Mesenteric fat pad (tissue), 1 donor: ENCODE measurements around the gene C5orf63. TPM values are rescaled to one million over a fixed set of nuclear protein-coding genes. Genes with fewer than 3 reads are reported as not detected.
A peak's percentile ranks its signal among the peaks of the same experiment; 100 is the strongest.
"Not testable (repeated sequence)": the region's sequence is repeated elsewhere in the genome, so short reads cannot be mapped to it uniquely, and the experiment has no call there.

ENCODE experiments used
- DNase-seq: peaks from one replicate; pipeline ENCODE4 v3.0.0-alpha.2; 2020; ENCODE audit warnings: low spot score
- total RNA-seq: library from RNA; stranded (reverse); fragmentation: NEBNext Ultra II Directional; extraction: Animal tissue kit (Norgen Biotek cat#: 25700); gene quantifications from one replicate; pipeline ENCODE4 v1.2.1, GENCODE V29; 2021
- donor health status: DM: yes; HTN: yes; CAD: no.

C5orf63 gene
- total RNA-seq, 1 donor from 2014 or later, result 5.4 TPM

DNA sequence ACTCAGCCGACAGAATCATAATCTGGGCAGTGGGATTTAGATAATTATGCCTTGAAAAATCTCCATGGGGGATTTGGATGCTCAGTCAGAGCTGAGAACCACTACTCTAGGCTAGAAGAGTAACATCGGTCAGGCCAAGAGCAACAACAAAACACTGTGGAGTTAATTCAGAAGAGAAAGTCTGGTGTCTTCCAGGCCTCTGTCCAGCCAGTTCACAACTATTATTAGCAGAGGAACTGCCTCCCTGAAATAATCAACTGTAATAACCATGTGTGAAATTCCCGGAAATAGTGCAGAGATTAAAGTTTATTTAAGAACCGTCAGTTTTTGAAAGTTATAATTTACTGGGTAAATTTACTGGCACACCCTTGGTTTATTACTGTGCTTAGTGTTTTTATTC, 34.8 kb downstream of the C5orf63 start:
- no peak for DNase-seq

DNA sequence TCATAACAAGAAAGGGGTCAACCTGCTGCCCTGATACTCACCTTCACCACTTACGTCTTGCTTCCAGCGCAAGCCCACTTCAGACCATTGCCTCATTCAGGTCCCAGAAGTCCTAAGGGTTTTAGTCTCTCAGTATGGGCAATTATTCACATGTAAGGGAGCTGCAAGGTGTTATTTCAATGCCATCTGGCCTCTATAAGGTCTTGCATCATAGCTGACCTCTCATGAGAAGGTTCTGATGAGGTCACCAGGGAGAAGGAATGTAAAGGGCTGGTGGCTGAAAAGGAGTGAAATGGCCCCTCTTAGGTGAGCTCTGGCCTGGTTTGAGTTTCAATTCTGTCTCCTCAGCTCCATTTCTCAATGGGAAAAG, 41.5 kb downstream of the C5orf63 start:
- no peak for DNase-seq

DNA sequence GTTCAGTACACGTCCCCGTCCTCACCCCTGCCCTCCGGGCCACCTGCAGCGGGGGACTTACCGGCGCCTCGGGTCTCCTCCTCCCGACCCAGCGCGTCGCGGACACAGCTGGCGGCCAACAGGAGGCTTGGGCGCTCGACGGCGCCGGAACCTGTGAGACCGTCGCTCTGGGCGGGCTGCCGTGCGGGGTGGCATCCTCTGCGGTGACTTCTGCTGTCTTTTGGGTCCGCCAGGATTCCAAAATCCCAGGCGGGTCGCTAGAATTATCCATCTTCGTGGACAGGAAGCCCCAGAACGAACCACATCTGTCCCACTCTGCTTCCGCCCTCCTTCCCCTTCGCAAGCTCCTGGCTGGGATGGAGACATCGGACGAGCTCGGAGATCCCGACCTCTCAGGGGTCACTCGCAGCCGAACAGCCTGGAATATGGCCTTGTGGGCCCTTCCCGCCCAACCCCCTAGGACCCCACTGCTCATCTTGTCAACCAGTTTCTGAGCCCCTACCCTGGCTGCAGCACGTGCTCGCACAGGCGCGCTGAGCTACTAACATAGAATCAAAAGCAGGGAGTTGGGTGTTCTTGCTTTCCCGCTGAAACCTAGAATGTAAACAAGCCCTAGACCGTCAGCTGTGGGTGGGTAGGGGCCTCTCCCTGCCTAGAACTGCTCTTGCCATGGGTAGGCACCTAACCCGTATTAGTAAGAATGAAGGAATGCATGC, 42.0 kb downstream of the C5orf63 start:
- DNase-seq, result no peak

DNA sequence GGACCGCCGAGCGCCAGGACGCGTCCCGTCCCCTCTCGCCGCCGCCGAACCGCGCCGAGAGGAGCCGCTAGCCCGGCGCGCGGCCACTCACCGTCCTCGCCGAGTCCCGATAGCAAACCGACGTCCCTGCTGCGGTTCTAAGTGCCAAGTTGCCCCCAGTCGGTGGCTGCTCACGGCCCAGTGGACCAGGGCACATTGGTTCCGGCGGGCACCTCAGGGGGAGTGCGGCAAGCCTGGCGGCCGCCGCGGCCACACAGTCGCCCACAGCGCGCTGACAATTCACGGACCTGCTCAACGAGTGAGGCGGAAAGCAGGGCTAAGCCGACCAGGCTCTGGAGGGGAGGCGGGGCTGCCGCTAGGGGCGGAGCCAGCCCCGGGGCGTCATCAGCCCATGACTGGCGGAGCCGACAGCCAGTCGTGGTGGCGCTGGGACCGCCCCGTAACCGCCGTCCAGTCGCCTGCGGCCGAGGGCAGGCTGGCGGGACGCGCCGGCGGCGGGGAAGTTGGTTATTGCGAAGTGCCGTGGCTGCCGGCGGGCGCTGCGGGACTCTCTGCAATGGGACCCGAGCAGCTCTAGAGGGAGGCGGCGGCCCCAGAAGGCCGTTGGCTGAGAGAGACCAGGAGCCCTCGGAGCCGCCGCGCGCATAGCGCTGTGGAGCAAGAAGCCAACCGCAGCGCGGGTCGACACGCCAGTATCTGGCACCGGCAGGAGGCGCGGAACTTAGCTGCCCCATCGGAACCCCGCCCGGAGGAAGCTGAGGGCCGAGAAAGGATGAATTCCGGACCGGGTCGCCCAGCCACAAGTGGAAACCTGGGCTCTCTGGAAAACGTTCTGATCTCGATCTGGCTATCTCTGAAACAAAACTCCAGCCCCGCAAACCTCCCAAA, 42.8 kb downstream of the C5orf63 start, which contains the start of gene MARCHF3:
Gene MARCHF3, minus strand, starts transcription at position 300 of the 888 bp plus-strand sequence. CDS start 112,387 bp downstream, outside the sequence.
- peak; percentile 99 for DNase-seq

DNA sequence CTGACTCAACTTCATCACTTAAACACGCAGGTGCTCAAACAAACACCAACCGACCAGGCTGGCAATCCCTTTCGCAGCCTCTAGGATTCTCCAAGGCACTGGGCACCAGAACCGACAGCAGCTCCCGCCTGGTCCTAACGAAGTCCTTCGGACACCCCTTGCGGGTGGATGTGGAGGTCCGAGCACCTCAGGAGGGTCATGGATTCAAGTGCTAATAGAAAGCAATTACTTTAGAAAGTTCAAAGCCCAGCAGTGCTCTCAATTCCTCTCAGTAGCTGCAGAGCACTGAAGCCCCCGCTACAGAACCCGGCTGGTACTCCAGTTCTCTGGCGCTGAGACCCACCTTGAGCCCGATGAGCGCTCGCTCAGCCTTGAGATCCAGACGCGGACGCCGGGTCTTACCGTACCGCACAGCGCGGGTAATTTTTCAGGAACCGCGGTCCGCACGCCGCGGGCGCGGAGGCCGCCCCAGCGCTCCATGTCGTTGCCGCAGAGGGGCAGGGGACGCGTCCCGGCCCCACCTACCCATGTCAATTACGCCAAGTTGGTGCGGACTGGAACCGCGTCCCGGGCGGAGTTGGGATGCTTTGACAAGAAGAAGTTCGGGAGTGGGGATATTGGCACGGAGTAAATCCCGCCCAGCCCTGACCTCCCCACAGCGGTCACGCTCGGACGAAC, 43.6 kb downstream of the C5orf63 start:
- DNase-seq, result no peak

DNA sequence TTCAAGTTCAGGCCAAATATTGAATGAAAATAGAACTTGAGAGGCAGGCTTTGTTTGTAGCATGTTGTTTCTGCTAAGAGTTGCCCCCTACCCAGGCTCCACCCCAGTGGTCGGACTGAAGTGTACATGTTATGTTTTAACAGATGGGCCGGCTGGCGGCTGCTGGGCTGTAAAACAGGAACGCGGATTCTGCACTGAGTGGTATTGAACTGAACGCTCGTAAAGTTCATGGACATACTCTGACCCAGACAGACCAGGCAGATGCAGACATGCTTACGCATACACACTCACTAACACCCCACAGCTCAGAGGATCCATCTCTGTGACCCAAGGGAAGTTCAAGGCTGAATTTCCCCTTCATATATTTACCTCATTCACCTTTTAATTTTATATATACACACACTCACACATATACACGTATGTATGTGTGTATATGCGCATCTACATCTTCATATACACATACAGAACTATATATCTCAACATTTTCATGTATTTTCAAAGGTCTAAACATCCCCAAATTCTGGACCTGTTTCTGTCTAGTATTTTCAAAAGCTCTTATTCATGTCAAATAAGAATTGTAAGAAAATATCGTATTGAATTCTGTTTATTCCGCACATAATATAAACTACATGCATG, 44.4 kb downstream of the C5orf63 start:
- DNase-seq, result no peak

DNA sequence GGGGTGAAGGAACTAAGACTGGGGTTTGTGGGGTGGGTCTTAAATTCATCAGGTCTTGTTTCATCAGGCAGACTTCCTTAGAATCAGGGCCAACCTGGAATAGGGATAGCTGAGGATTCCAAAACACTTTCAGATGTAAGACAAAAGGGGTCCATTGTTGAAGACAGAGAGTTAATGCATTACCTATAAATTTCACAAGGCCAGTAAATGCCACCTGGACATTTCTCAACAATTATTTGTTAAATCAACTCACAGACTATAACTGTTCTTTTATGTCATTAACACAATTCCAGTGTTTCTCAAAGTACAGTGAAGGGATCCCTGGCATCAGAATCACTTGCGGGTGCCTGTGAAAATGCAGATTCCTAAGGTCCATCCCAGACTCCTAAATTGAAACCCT, 45.8 kb downstream of the C5orf63 start:
- no peak for DNase-seq

DNA sequence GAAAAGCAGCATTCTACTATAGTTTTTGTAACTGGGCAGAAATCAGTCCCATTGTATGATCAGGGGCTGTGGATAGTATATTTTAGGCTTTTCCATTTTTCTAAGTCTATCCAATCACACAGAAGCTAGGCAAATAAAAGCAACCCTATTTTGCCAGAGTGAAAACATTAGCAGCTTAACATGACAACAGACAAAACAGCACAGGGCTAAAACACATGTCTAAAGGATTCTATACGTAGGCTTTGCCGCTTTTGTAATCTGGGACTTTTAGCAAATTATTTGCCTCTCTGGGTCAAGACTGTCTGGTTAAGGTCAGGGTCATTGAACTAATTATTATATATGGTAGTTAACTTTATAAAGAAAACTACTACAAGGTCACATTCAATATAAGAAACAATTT, 47.1 kb downstream of the C5orf63 start:
- no peak for DNase-seq

DNA sequence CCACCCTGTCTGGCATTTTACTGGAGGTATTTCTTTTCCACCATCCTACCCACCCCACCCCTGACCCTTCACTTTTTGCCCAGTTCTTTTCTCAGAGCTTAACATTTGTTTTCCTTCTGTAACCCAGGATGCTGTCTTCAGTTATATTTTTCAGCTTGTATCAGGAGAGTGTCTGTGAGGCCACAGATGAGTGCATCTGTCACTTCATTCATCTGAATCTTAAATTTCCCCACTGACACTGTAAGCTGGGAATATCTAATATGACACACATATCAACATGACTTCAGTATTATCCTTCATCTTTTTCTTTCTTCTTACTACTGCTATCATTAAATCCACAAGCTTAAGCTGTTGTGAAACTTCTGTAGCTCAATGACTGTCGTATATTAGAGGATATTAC, 47.8 kb downstream of the C5orf63 start:
- no peak for DNase-seq

DNA sequence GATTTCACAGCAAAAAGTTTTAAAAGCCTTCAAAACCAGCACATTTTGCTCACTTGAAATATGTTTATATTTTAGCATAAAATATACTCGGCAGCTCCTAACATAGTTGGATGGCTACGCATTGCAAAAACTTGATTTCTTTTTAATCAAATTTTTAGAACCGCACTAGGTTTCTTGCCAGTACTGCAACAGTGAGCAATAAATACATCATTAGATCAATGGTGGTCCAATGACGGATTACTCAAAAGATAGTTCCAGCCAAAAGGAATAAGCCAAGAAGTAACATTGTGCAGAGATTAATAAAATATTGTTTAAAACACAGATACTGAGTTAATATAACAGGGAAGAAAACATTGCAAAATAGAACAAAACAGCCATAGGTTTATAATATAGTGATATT, 48.5 kb downstream of the C5orf63 start:
- no peak for DNase-seq

DNA sequence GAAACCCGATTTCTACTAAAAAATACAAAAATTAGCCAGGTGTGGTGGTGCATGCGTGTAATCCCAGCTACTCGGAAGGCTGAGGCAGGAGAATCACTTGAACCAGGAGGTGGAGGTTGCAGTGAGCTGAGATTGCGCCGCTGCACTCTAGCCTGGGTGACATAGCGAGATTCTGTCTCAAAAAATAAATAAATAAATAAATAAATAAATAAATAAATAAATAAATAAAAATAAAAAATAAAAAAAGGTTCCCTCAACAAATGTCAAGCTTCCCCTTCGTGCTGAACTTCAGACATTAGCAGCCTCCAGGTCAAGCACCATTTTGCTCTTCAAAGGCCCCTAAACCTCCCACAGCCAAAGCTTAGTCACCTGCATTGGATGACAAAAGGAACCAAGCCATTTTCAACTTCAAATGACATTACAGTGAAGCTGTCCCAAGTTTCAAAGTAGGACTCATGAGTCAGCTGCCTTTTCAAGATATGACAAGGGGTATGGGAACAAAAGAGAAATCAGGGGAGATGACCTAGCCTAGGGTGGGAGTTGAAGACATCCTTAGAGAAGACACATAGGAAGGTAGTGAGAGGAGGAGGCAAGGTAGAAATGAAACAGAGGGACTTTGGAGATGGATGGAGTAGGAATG, 49.6 kb downstream of the C5orf63 start:
- DNase-seq, result not testable (repeated sequence)

DNA sequence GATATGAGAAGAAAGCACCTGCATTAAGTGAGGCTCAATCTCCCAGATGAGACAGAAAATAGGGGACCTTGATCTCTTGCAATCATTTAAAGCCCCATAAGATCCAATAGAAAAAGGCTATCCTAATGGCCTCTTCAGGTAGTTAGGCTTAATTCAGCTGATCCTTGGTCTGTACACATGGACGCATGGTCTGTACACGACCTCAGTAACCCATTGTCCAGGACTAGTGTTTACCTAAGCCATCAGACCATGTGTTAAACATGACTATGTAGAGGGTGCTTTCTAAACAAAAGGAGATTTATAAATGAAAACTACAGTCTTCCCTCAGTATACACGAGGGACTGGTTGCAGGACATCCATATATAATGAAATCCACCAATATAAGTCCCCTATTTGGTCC, 50.5 kb downstream of the C5orf63 start:
- DNase-seq, result no peak

DNA sequence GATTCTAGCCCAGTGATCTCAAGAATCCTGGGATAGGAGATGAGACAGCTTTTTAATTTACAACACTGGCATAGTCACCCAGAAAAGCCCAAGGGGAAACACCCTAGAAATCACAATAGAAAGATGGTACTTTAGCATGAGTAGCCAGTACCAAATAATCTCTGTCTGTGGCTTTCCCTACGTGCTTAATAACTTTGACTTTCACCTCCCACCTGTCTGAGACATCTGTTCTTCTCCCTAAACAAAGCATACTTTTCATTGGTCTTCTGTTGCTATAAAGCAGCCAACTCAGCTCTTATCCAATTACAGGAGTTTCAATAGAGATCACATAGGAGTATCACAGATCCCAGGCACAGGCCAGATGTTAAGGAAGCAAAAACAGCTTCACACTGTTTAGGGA, 53.4 kb downstream of the C5orf63 start:
- DNase-seq, result no peak

DNA sequence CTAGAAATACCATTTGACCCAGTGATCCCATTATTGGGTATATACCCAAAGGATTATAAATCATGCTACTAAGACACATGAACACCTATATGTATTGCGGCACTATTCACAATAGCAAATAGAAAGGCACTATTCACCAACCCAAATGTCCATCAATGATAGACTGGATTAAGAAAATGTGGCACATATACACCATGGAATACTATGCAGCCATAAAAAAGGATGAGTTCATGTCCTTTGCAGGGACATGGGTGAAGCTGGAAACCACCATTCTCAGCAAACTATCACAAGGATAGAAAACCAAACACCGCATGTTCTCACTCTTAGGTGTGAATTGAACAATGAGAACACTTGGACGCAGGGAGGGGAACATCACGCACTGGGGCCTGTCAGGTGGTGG, 56.6 kb downstream of the C5orf63 start:
- DNase-seq, result not testable (repeated sequence)

DNA sequence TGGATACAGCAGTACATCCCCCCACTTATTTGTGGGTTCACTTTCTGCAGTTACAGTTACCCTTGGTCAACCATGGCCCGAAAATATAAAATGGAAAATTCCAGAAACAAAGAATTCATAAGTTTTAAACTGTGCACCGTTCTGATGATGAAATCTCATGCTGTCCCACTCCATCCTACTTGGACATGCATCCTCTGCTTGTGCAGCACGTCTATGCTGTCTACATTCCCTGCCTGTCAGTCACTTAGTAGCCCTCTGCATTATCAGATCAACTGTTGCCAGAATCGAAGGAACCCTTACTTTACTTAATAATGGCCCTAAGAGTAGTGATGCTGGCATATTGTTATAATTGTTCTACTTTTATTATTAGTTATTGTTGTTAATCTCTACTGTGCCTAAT, 57.6 kb downstream of the C5orf63 start:
- DNase-seq, result no peak

DNA sequence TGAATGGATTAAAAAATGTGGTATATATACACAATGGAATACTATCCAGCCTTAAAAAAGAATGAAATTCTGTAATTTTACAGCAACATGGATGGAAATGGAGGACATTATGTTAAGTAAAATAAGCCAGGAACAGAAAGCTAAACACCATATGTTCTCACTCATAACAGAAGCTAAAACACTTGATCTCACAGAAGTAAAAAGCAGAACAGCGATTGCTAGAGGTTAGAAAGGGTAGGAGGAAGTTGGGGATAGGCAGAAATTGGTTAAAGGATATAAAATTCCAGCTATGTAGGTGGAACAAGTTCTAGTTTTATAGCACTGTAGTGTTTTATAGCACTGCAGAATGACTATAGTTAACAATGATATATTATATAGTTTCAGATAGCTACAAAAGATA, 58.7 kb downstream of the C5orf63 start:
- no peak for DNase-seq

DNA sequence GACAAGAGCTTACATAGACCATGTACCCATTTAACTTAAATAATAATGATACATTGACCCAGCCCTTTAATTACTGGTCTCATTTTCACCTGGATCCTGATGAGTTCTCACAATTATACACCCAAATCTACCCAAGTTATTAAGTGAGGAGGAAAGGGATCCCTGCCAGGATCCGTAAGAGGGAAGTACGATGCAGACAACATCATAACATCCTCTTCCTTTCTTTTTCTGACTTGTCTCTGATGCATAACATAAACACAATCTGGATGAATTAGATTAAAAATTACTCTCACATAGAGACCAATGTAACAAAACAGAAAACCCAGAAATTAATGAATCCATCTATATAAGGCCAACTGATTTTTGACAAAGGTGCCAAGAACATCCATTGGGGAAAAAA, 59.9 kb downstream of the C5orf63 start:
- no peak for DNase-seq

DNA sequence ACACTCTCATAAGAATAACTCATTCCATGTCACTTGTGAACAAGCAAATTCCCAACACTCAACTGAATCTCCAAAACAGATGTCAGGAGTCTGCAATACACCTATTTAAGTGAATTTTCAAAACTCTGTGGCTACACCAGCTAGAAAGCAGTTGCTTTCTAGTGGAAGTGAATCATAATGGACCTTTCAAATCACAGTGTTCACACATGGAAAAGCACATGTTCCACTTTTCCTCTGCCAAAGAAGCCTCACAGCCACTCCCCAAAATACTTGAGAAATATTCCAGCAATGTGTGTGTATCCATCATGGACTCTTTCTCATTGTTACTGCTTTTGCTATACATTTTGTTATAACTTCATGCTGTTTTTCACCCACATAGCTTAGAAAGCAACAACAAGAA, 60.4 kb downstream of the C5orf63 start:
- no peak for DNase-seq

DNA sequence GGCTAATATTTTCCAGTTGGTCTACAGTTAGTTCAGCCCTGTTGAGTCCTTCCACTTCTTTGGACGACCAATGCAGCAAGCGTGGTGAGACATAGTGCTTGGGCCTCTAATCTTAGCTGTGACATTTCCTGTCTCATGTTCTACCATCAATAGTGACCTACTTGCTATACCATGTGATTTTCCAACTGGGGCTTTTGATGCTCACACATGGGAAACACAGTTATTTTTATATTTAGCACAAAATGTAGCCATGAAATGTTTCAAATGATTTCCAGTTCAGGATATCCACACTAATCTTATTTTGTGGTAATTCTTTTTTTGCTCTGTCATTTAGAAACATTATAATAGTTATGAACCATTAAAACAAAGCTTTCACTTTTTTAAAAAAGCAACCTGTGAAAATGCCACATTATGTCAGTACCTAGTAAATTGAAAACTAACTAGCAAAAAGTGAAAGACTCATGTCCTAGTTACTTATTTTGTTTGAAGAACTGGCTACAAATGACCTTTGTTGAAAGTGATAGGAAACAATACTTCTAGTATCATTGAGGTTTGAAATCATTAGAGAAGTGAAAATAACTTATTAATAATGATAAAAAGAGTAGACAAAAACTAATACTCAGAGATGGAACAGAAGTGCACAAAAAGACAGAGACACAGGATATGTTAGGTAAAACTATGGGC, 61.2 kb downstream of the C5orf63 start:
- no peak for DNase-seq

DNA sequence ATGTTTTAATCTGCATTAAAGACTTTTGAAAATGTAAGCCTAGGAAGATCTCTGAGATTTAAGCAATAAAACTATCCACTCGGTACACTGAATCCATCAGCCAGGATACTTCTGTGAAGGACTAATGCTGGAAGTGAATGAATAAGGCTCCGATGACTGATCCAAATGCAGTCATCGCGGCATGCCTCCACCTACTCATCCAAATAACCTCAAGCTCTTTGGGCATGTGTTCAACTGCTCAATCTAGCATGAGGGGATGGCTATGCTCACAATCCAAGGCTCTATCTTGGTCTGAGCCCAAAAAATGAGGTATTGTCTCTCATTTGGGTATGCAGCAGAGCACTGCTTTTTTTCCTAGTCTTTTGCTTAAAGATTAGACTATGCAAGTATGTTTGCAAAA, 62.1 kb downstream of the C5orf63 start:
- DNase-seq, result no peak
